A549 (cell line): ENCODE results near the gene GLB1L2. TPM values are rescaled to one million over a fixed set of nuclear protein-coding genes. Genes with fewer than 3 reads are reported as not detected.

Experiments used
- ATAC-seq, 2 experiments: fragments of 200-7000 bp in 1 of 2; fragments of >200 bp in 1 of 2; cut with Nextera tagmentation in 1 of 2; cut with Tn5 transposase in 1 of 2; 3 replicates each; pipeline versions ENCODE4 v1.8.0 to v1.9.1; 2018 to 2020; ENCODE audit warnings: mild to moderate bottlenecking in 1 of 2, moderate library complexity in 1 of 2
- CTCF ChIA-PET: fragments of 300-600 bp; sonication (Branson Sonifier 250); formaldehyde crosslinking; extraction: SDS; loops from one replicate; lab custom pipeline; 2021; ENCODE audit warnings: antibody characterized with exemption, inconsistent platforms; lab: Yijun Ruan, JAX
- POLR2A ChIA-PET: fragments of 350-600 bp; formaldehyde crosslinking; extraction: SDS; loops from one replicate; lab custom pipeline; 2021; ENCODE audit warnings: antibody characterized with exemption, inconsistent platforms; lab: Yijun Ruan, JAX
- DNase-seq, 2 experiments: peaks; one replicate each; pipeline versions ENCODE4 v3.0.0 to v3.0.0-alpha.2; 2011 to 2016; ENCODE audit warnings: low read depth in 1 of 2, low spot score in 1 of 2
- FAIRE-seq: peaks from 2 replicates; lab custom pipeline; 2011; peaks lifted over from hg19 to GRCh38; lab: Jason Lieb, UNC
- H3K27ac ChIP-seq, 2 experiments: fragments of >200 bp; sonication (Bioruptor Twin); formaldehyde crosslinking; 3 replicates each; pipeline ENCODE4 v1.5.1; 2016 to 2017
- H3K4me1 ChIP-seq: fragments of >200 bp; sonication (Bioruptor Twin); formaldehyde crosslinking; 3 replicates; pipeline ENCODE4 v1.6.1; 2016
- H3K4me2 ChIP-seq: fragments of >200 bp; sonication (Bioruptor Twin); formaldehyde crosslinking; 3 replicates; pipeline ENCODE4 v1.6.1; 2016
- H3K4me3 ChIP-seq: fragments of >200 bp; sonication (Bioruptor Twin); formaldehyde crosslinking; 3 replicates; pipeline ENCODE4 v1.5.1; 2016
- H3K9me3 ChIP-seq: fragments of >200 bp; sonication (Bioruptor Twin); formaldehyde crosslinking; 3 replicates; pipeline ENCODE4 v1.6.1; 2016
- CBX8 ChIP-seq: fragments of 200-600 bp; sonication (generic); IDR thresholded peaks from 2 replicates; pipeline ENCODE4 v1.6.1; 2016
- CHD2 ChIP-seq: fragments of 150-350 bp; IDR thresholded peaks from 2 replicates; pipeline ENCODE4 v1.6.1; 2014; ENCODE audit warnings: low read length; ENCODE audit not compliant: partially characterized antibody
- E2F6 ChIP-seq: IDR thresholded peaks from 2 replicates; pipeline ENCODE4 v1.6.1; 2012; ENCODE audit warnings: low read depth, borderline replicate concordance
- ELK1 ChIP-seq: fragments of 150-350 bp; IDR thresholded peaks from 2 replicates; pipeline ENCODE4 v1.6.1; 2014; ENCODE audit warnings: low read depth, mild to moderate bottlenecking, low read length
- FOSB ChIP-seq: fragments of 250-450 bp; sonication (Bioruptor Pico); IDR thresholded peaks from 2 replicates; pipeline ENCODE4 v1.5.0; 2020; ENCODE audit warnings: mild to moderate bottlenecking, moderate library complexity
- HEYL ChIP-seq: fragments of 250-450 bp; sonication (Bioruptor Pico); IDR thresholded peaks from 2 replicates; pipeline ENCODE4 v1.8.0; 2021; ENCODE audit warnings: mild to moderate bottlenecking, moderate library complexity
- HMGXB4 ChIP-seq: fragments of 250-450 bp; sonication (Bioruptor Pico); IDR thresholded peaks from 2 replicates; pipeline ENCODE4 v1.5.0; 2021; ENCODE audit warnings: mild to moderate bottlenecking, moderate library complexity, borderline replicate concordance
- HOXA7 ChIP-seq: fragments of 250-450 bp; sonication (Bioruptor Pico); IDR thresholded peaks from 2 replicates; pipeline ENCODE4 v1.5.0; 2020; ENCODE audit warnings: mild to moderate bottlenecking, moderate library complexity
- KDM5A ChIP-seq: fragments of 200-600 bp; sonication (generic); IDR thresholded peaks from 2 replicates; pipeline ENCODE4 v1.6.1; 2016; ENCODE audit warnings: antibody characterized with exemption, mild to moderate bottlenecking
- MAFK ChIP-seq: fragments of 450-650 bp; IDR thresholded peaks from 2 replicates; pipeline ENCODE4 v1.6.1; 2014; ENCODE audit not compliant: partially characterized antibody
- MAX ChIP-seq: IDR thresholded peaks from 2 replicates; pipeline ENCODE4 v1.6.1; 2012
- NR3C1 ChIP-seq: fragments of >200 bp; sonication (Bioruptor Twin); formaldehyde crosslinking; IDR thresholded peaks from 3 replicates; pipeline ENCODE4 v1.6.1; 2017
- PBX3 ChIP-seq: IDR thresholded peaks from 2 replicates; pipeline ENCODE4 v1.6.1; 2012
- RAD21 ChIP-seq, 2 experiments: fragments of >200 bp in 1 of 2; sonication (Bioruptor Twin) in 1 of 2; formaldehyde crosslinking in 1 of 2; IDR thresholded peaks in 1 of 2; conservative IDR thresholded peaks in 1 of 2; 2 replicates in 1 of 2; 3 replicates in 1 of 2; pipeline ENCODE4 v1.6.1; 2012 to 2018; ENCODE audit warnings: inconsistent platforms in 1 of 2
- RARB ChIP-seq: fragments of 250-450 bp; sonication (Bioruptor Pico); IDR thresholded peaks from 2 replicates; pipeline ENCODE4 v1.8.0; 2021; ENCODE audit warnings: mild to moderate bottlenecking, moderate library complexity
- REST ChIP-seq: fragments of 200-600 bp; sonication (generic); IDR thresholded peaks from 2 replicates; pipeline ENCODE4 v1.6.1; 2016; ENCODE audit warnings: antibody characterized with exemption, mild to moderate bottlenecking, moderate library complexity
- RFX5 ChIP-seq: fragments of 450-650 bp; IDR thresholded peaks from 2 replicates; pipeline ENCODE4 v1.7.1; 2014; ENCODE audit warnings: antibody characterized with exemption, mild to moderate bottlenecking, moderate library complexity
- ZFP36 ChIP-seq: fragments of 450-650 bp; IDR thresholded peaks from 2 replicates; pipeline ENCODE4 v1.6.1; 2014; ENCODE audit warnings: borderline replicate concordance; ENCODE audit not compliant: partially characterized antibody
- ZSCAN20 ChIP-seq: fragments of 250-450 bp; sonication (Bioruptor Pico); IDR thresholded peaks from 2 replicates; pipeline ENCODE4 v1.8.0; 2022; ENCODE audit warnings: mild to moderate bottlenecking, moderate library complexity
- WGBS: methylation state at CpG from one replicate; pipeline ENCODE4 v1.1.6; 2017; ENCODE audit errors: missing lambda C conversion rate; 5-methylcytosine and 5-hydroxymethylcytosine counted together
- polyA plus RNA-seq, 4 experiments: library from polyadenylated mRNA; depleted of rRNA in 3 of 4; stranded (reverse); fragments of >200 nt; fragmentation: RNase III in 1 of 4; extraction: RNeasy Plus Mini Kit Qiagen cat#74134 plus additional on column Dnase treatment in 1 of 4; gene quantifications; 2 replicates in 3 of 4; 3 replicates in 1 of 4; pipeline ENCODE4 v1.2.3, GENCODE V29; 2011 to 2017

Gene GLB1L2
- polyA plus RNA-seq, 2 of the 4 experiments (the other 2 are of a cell fraction) = 1.1 to 3.5 TPM

- TF ChIP-seq E2F6 = no peak
- TF ChIP-seq MAFK = no peak
- no peak for TF ChIP-seq RFX5
- no peak for TF ChIP-seq ZFP36
- no peak for TF ChIP-seq HEYL (CRISPR knock-in tag)
- TF ChIP-seq PBX3 = no peak
Measured at GRCh38 chr11:134332782-134333181, 994 bp downstream of the GLB1L2 start (continued).

- DNase-seq (no peak), FAIRE-seq (no peak), ATAC-seq (no peak)
- 88% methylated on average over 7 of the region's 7 CpGs for WGBS
- Histone ChIP-seq H3K4me3 (no peak overlapping the region), H3K4me2 (no peak overlapping the region), H3K9me3 (no peaks in the 10 kb centered on the region), H3K27ac (no peak overlapping the region), H3K4me1 (no peaks in the 10 kb centered on the region)
- CTCF ChIA-PET = no interaction called here
- POLR2A ChIA-PET = no interaction called here
- TF ChIP-seq ZSCAN20 (no peak), ELK1 (no peak), HMGXB4 (CRISPR knock-in tag) (no peak)
Measured at GRCh38 chr11:134333312-134333711, 1.5 kb downstream of the GLB1L2 start.

- 89% methylated on average over 3 of the region's 3 CpGs for WGBS
- ATAC-seq = no peak
- TF ChIP-seq REST = no peak
- TF ChIP-seq NR3C1 = no peak
- TF ChIP-seq HOXA7 (CRISPR knock-in tag) = no peak
- no peak for TF ChIP-seq MAX
- TF ChIP-seq HEYL (CRISPR knock-in tag) = no peak
- TF ChIP-seq RARB (CRISPR knock-in tag) = no peak
- TF ChIP-seq RAD21 (conservative IDR thresholded peaks at IDR 0.05 in 1 of 2, IDR thresholded peaks at IDR 0.05 in 1 of 2) = no peak
- no peak for TF ChIP-seq CBX8
- no peak for TF ChIP-seq FOSB
- no peak for TF ChIP-seq PBX3
- TF ChIP-seq CHD2 = no peak
- TF ChIP-seq KDM5A = no peak
- Histone ChIP-seq H3K9me3 (no peaks in the 10 kb centered on the region), H3K4me3 (no peak overlapping the region), H3K4me1 (no peaks in the 10 kb centered on the region), H3K4me2 (no peak overlapping the region), H3K27ac (no peak overlapping the region)
- ChIA-PET POLR2A (no interaction called here), CTCF (no interaction called here)
- no peak for DNase-seq
- FAIRE-seq = no peak
Measured at GRCh38 chr11:134333946-134334345, 2.2 kb downstream of the GLB1L2 start.
